NCI-H128 (cell line): ENCODE measurements around the gene OSTF1.

Experiments used
- DNase-seq: peaks from one replicate; lab custom pipeline; 2025; ENCODE audit not compliant: unreplicated experiment; lab: John Stamatoyannopoulos, UW

The OSTF1 gene

GRCh38 chr9:75084081-75084672 lies 4.1 kb upstream of the OSTF1 start:
- DNase-seq, result no peak

GRCh38 chr9:75085640-75086039 lies 2.7 kb upstream of the OSTF1 start:
- DNase-seq, result no peak

GRCh38 chr9:75086541-75087288 lies 1.6 kb upstream of the OSTF1 start:
- no peak for DNase-seq

GRCh38 chr9:75087289-75087823 lies 958 bp upstream of the OSTF1 start:
- DNase-seq, result no peak

GRCh38 chr9:75088646-75089372 lies 495 bp downstream of the OSTF1 start:
- no peak for DNase-seq

GRCh38 chr9:75089373-75089766 lies 1.1 kb downstream of the OSTF1 start:
- no peak for DNase-seq

- no peak for DNase-seq
These were observed 2.3 kb downstream of the OSTF1 start for GRCh38 chr9:75090579-75090978.

- DNase-seq, result no peak
These were observed 4.5 kb downstream of the OSTF1 start for GRCh38 chr9:75092766-75093165.

- DNase-seq, result no peak
These were observed 8.5 kb downstream of the OSTF1 start for GRCh38 chr9:75096796-75097195.

- no peak for DNase-seq
These were observed 12.8 kb downstream of the OSTF1 start for GRCh38 chr9:75101004-75101588.

GRCh38 chr9:75102177-75102790 lies 14.0 kb downstream of the OSTF1 start:
- DNase-seq, result no peak

- no peak for DNase-seq
These were observed 16.3 kb downstream of the OSTF1 start for GRCh38 chr9:75104607-75105006.

GRCh38 chr9:75105019-75105540 lies 16.8 kb downstream of the OSTF1 start:
- DNase-seq, result no peak

- no peak for DNase-seq
These were observed 17.5 kb downstream of the OSTF1 start for GRCh38 chr9:75105841-75106240.

- DNase-seq, result no peak
These were observed 18.5 kb downstream of the OSTF1 start for GRCh38 chr9:75106857-75107256.

- no peak for DNase-seq
These were observed 20.3 kb downstream of the OSTF1 start for GRCh38 chr9:75108571-75108970.

GRCh38 chr9:75109210-75109839 lies 21.0 kb downstream of the OSTF1 start:
- DNase-seq, result no peak

- DNase-seq, result no peak
These were observed 22.8 kb downstream of the OSTF1 start for GRCh38 chr9:75111019-75111622.

GRCh38 chr9:75112789-75113188 lies 24.5 kb downstream of the OSTF1 start:
- no peak for DNase-seq

GRCh38 chr9:75116306-75116705 lies 28.0 kb downstream of the OSTF1 start:
- no peak for DNase-seq
